IMR-90 (cell line): ENCODE data around the gene BTD. TPM values are rescaled to one million over a fixed set of nuclear protein-coding genes. Genes with fewer than 3 reads are reported as not detected.

Experiments
- ATAC-seq: fragments of 200-7000 bp; cut with Tn5 transposase; 2 replicates; pipeline ENCODE4 v1.9.1; 2020; ENCODE audit warnings: low read depth, mild to moderate bottlenecking, moderate library complexity
- BruUV-seq: library from RNA; stranded (reverse); fragments of 400-500 nt; replicated peaks from 2 replicates; lab custom pipeline; 2021; lab: Mats Ljungman, UMichigan
- CTCF ChIA-PET: fragments of 300-600 bp; formaldehyde crosslinking; extraction: SDS; loops from one replicate; lab custom pipeline; 2021; ENCODE audit warnings: antibody characterized with exemption; lab: Yijun Ruan, JAX
- POLR2A ChIA-PET: fragments of 300-600 bp; sonication (Branson Sonifier 250); formaldehyde crosslinking; loops from one replicate; lab custom pipeline; 2022; ENCODE audit warnings: antibody characterized with exemption; ENCODE audit not compliant: unreplicated experiment; lab: Charles Lee
- DNase-seq: peaks from one replicate; pipeline ENCODE4 v3.0.0; 2013
- H2AFZ ChIP-seq: replicated peaks from 2 replicates; pipeline ENCODE3; 2013; ENCODE audit warnings: low read length, mild to moderate bottlenecking; ENCODE audit not compliant: poor library complexity
- H2AK5ac ChIP-seq: 2 replicates; pipeline ENCODE4 v1.6.1; 2013; ENCODE audit warnings: low read depth, low read length, inconsistent platforms
- H2AK9ac ChIP-seq: replicated peaks from 2 replicates; pipeline ENCODE3; 2013; ENCODE audit warnings: mild to moderate bottlenecking, low read depth, low read length, moderate library complexity; ENCODE audit not compliant: poor library complexity
- H2BK120ac ChIP-seq: 2 replicates; pipeline ENCODE4 v1.6.1; 2013; ENCODE audit warnings: low read depth, low read length, inconsistent platforms
- H2BK15ac ChIP-seq: 3 replicates; pipeline ENCODE4 v1.6.1; 2013; ENCODE audit warnings: low read depth, low read length, inconsistent platforms
- H2BK20ac ChIP-seq: 2 replicates; pipeline ENCODE4 v1.6.1; 2013; ENCODE audit warnings: low read depth, mild to moderate bottlenecking, inconsistent platforms, low read length, moderate library complexity
- H2BK5ac ChIP-seq: 2 replicates; pipeline ENCODE4 v1.6.1; 2013; ENCODE audit warnings: mild to moderate bottlenecking, low read depth, low read length, inconsistent platforms; ENCODE audit not compliant: poor library complexity, severe bottlenecking
- H3K14ac ChIP-seq: replicated peaks from 2 replicates; pipeline ENCODE4 v1.6.1; 2013; ENCODE audit warnings: low read depth, low read length, inconsistent platforms
- H3K18ac ChIP-seq: 2 replicates; pipeline ENCODE4 v1.6.1; 2013; ENCODE audit warnings: low read depth, low read length, control low read depth
- H3K23ac ChIP-seq: 2 replicates; pipeline ENCODE4 v1.6.1; 2013; ENCODE audit warnings: low read depth, low read length, inconsistent platforms
- H3K27ac ChIP-seq: 2 replicates; pipeline ENCODE4 v1.5.1; 2013; ENCODE audit warnings: mild to moderate bottlenecking, control low read depth, low read length; ENCODE audit not compliant: insufficient read depth
- H3K27me3 ChIP-seq: 2 replicates; pipeline ENCODE4 v1.6.1; 2013; ENCODE audit warnings: low read length; ENCODE audit not compliant: control insufficient read depth, insufficient read depth
- H3K36me3 ChIP-seq: 2 replicates; pipeline ENCODE4 v1.6.1; 2013; ENCODE audit warnings: low read length, mixed read lengths; ENCODE audit not compliant: control insufficient read depth, insufficient read depth
- H3K4ac ChIP-seq: 2 replicates; pipeline ENCODE4 v1.6.1; 2013; ENCODE audit warnings: low read depth, low read length, inconsistent platforms
- H3K4me1 ChIP-seq: 2 replicates; pipeline ENCODE4 v1.6.1; 2013; ENCODE audit warnings: low read length, mixed read lengths; ENCODE audit not compliant: control insufficient read depth, insufficient read depth
- H3K4me2 ChIP-seq: 2 replicates; pipeline ENCODE4 v1.6.1; 2013; ENCODE audit warnings: low read depth, mild to moderate bottlenecking, control low read depth, low read length, moderate library complexity
- H3K4me3 ChIP-seq: 2 replicates; pipeline ENCODE4 v1.5.1; 2013; ENCODE audit warnings: low read depth, mild to moderate bottlenecking, control low read depth, low read length, moderate library complexity; ENCODE audit not compliant: insufficient read depth
- H3K56ac ChIP-seq: 2 replicates; pipeline ENCODE4 v1.6.1; 2013; ENCODE audit warnings: low read length, inconsistent platforms; ENCODE audit not compliant: insufficient read depth; ENCODE audit errors: extremely low read depth
- H3K79me1 ChIP-seq, 2 experiments: 2 replicates each; pipeline ENCODE4 v1.6.1; 2013; ENCODE audit warnings: low read length in 2 of 2, inconsistent platforms in 1 of 2, low read depth in 1 of 2
- H3K9ac ChIP-seq: 2 replicates; pipeline ENCODE4 v1.6.1; 2013; ENCODE audit warnings: low read depth, low read length, control low read depth
- H3K9me1 ChIP-seq: 2 replicates; pipeline ENCODE4 v1.6.1; 2013; ENCODE audit warnings: low read length, inconsistent platforms; ENCODE audit not compliant: insufficient read depth
- H3K9me3 ChIP-seq: 2 replicates; pipeline ENCODE4 v1.6.1; 2013; ENCODE audit warnings: low read length; ENCODE audit not compliant: control insufficient read depth, insufficient read depth
- H4K20me1 ChIP-seq: 2 replicates; pipeline ENCODE4 v1.6.1; 2013; ENCODE audit warnings: low read length, inconsistent platforms; ENCODE audit not compliant: insufficient read depth
- H4K5ac ChIP-seq: 2 replicates; pipeline ENCODE4 v1.6.1; 2013; ENCODE audit warnings: mild to moderate bottlenecking, low read depth, low read length, control low read depth
- H4K8ac ChIP-seq, 2 experiments: 2 replicates each; pipeline ENCODE4 v1.6.1; 2013; ENCODE audit warnings: low read depth in 2 of 2, low read length in 2 of 2, control low read depth in 1 of 2, inconsistent platforms in 1 of 2
- H4K91ac ChIP-seq: 2 replicates; pipeline ENCODE4 v1.6.1; 2013; ENCODE audit warnings: low read depth, low read length, inconsistent platforms; ENCODE audit not compliant: insufficient read depth
- MAFK ChIP-seq: IDR thresholded peaks from 2 replicates; pipeline ENCODE4 v1.6.1; 2012; ENCODE audit warnings: low read depth, low read length, improper control_type of control experiment
- WGBS, 2 experiments: methylation state at CpG; one replicate each; pipeline versions ENCODE4 v1.1.5 to v1.1.7; 2013; ENCODE audit warnings: missing lambda C conversion rate in 2 of 2; ENCODE audit not compliant: insufficient read length in 1 of 2; ENCODE audit errors: extremely low coverage in 2 of 2; 5-methylcytosine and 5-hydroxymethylcytosine counted together
- dilution Hi-C: fragments of 300-500 bp; cut with HindIII; formaldehyde crosslinking; loops from one replicate; pipeline ENCODE4 v1.14.3; 2018; ENCODE audit warnings: low sequenced_read_pairs; ENCODE audit not compliant: unreplicated experiment
- in situ Hi-C: fragments of 300-500 bp; cut with MboI; formaldehyde crosslinking; loops from 3 replicates; pipeline ENCODE4 v1.14.3; 2019; ENCODE audit warnings: low sequenced_read_pairs, inconsistent platforms, mixed read lengths
- intact Hi-C: fragments of 100-400 bp; cut with micrococcal nuclease; formaldehyde crosslinking; loops from 2 replicates; pipeline ENCODE4 v1.10.0; 2022
- polyA plus RNA-seq, 3 experiments: library from polyadenylated mRNA; depleted of rRNA; stranded (reverse); fragments of >200 nt; gene quantifications; 2 replicates each; pipeline ENCODE4 v1.2.3, GENCODE V29; 2012; ENCODE audit warnings: low replicate concordance in 1 of 3
- total RNA-seq: library from RNA; depleted of rRNA; stranded (reverse); fragments of >200 nt; gene quantifications from 2 replicates; pipeline ENCODE4 v1.2.3, GENCODE V29; 2012

The BTD gene
- total and polyA plus RNA-seq, 2 of the 4 experiments (the other 2 are of a cell fraction), result 14.8 to 21.1 TPM

DNA sequence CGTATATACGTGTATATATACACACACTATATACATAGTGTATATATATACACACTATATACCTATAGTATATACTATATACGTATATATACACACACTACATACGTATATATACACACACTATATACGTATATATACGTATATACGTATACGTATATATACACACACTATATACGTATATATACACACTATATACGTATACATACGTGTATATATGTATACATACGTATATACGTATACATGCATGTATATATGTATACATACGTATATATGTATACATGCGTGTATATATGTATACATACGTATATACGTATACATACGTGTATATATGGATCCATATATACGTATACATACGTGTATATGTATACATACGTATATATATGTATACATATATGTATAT is 9.6 kb upstream of the BTD start:
- H3K14ac ChIP-seq, result no peak overlapping the region
- WGBS, 2 experiments, result no CpG with 5 or more reads among the region's 21 CpGs
- no peak overlapping the region for H3K18ac ChIP-seq
- no peak overlapping the region for H3K4me3 ChIP-seq
- H2BK15ac ChIP-seq, result no peak overlapping the region
- peaks cover 16% of the 10 kb centered on the region for H3K36me3 ChIP-seq
- dilution Hi-C loops (no loop called here), intact Hi-C loops (no loop called here), in situ Hi-C loops (no loop called here)
- no peak overlapping the region for H2BK5ac ChIP-seq
- H3K4me2 ChIP-seq, result no peak overlapping the region
- no peak overlapping the region for H3K56ac ChIP-seq
- H3K9me1 ChIP-seq, result no peaks in the 10 kb centered on the region
- H2AK9ac ChIP-seq, result no peak overlapping the region
- no peaks in the 10 kb centered on the region for H3K27me3 ChIP-seq
- H4K91ac ChIP-seq, result no peak overlapping the region
- no peak overlapping the region for H2AFZ ChIP-seq
- BruUV-seq, result no TSS peak
- H2BK120ac ChIP-seq, result no peak overlapping the region
- ATAC-seq (no peak), DNase-seq (no peak)
- TF ChIP-seq MAFK, result no peak
- no peak overlapping the region for H2AK5ac ChIP-seq
- POLR2A ChIA-PET, result no interaction called here
- no peak overlapping the region for H3K27ac ChIP-seq
- no peaks in the 10 kb centered on the region for H3K79me1 ChIP-seq
- no peak overlapping the region for H4K8ac ChIP-seq
- no peak overlapping the region for H3K23ac ChIP-seq
- CTCF ChIA-PET, result no interaction called here
- H4K5ac ChIP-seq, result no peak overlapping the region
- H3K4me1 ChIP-seq, result no peaks in the 10 kb centered on the region
- no peak overlapping the region for H3K4ac ChIP-seq
- no peaks in the 10 kb centered on the region for H3K9me3 ChIP-seq
- H4K20me1 ChIP-seq, result no peaks in the 10 kb centered on the region
- H2BK20ac ChIP-seq, result no peak overlapping the region
- no peak overlapping the region for H3K9ac ChIP-seq
